Brain microvascular endothelial cell (primary cell): ENCODE data around the gene CCN2.

Experiments used
- DNase-seq: peaks from one replicate; pipeline ENCODE4 v3.0.0-alpha.2; 2020
- H3K27ac ChIP-seq: fragments of 250-450 bp; sonication (Bioruptor Pico); 2 replicates; pipeline ENCODE4 v1.5.1; 2020; ENCODE audit warnings: mild to moderate bottlenecking, moderate library complexity
- H3K27me3 ChIP-seq: fragments of 250-450 bp; sonication (Bioruptor Pico); replicated peaks from 2 replicates; pipeline ENCODE4 v1.5.1; 2020; ENCODE audit warnings: mild to moderate bottlenecking
- H3K36me3 ChIP-seq: fragments of 250-450 bp; sonication (Bioruptor Pico); replicated peaks from 2 replicates; pipeline ENCODE4 v1.5.1; 2020; ENCODE audit warnings: mild to moderate bottlenecking
- H3K4me3 ChIP-seq: 2 replicates; pipeline ENCODE4 v1.5.1; 2011; ENCODE audit warnings: low read depth, mild to moderate bottlenecking, control low read depth, low read length, moderate library complexity
- in situ Hi-C: cut with HindIII; loops from 2 replicates; pipeline ENCODE4 v1.10.0; 2017; ENCODE audit warnings: low sequenced_read_pairs, low pct_ligation_motif_present
- TF ChIP-seq, protein P1 (sequence below): IDR thresholded peaks from 2 replicates; pipeline ENCODE4 v1.5.1; 2011; ENCODE audit warnings: low read depth, mild to moderate bottlenecking, moderate library complexity, low read length, control low read depth, inconsistent platforms; ENCODE audit errors: missing control alignments

Gene CCN2

DNA sequence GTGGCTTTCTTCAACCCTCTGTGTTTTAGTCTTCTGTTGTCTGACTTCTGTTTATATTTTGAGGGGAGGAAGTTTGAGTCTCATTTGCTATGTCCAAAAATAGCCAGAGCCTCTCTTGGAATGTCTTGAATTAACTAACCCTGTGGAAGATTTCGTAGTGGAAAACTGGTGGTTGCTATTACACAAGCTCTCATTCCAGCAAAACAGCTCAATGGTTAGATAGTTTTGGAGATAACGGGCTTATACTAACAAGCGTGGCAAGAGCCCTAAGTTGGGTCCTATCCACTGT lies 1.6 kb downstream of the CCN2 start:
- Histone ChIP-seq H3K27ac (peak overlapping the region; percentile 95), H3K36me3 (peaks cover 18% of the 10 kb centered on the region), H3K4me3 (peak overlapping the region; percentile 92), H3K27me3 (no peaks in the 10 kb centered on the region)
- in situ Hi-C loops = no loop called here
- no peak for DNase-seq
- TF ChIP-seq, protein P1, sequence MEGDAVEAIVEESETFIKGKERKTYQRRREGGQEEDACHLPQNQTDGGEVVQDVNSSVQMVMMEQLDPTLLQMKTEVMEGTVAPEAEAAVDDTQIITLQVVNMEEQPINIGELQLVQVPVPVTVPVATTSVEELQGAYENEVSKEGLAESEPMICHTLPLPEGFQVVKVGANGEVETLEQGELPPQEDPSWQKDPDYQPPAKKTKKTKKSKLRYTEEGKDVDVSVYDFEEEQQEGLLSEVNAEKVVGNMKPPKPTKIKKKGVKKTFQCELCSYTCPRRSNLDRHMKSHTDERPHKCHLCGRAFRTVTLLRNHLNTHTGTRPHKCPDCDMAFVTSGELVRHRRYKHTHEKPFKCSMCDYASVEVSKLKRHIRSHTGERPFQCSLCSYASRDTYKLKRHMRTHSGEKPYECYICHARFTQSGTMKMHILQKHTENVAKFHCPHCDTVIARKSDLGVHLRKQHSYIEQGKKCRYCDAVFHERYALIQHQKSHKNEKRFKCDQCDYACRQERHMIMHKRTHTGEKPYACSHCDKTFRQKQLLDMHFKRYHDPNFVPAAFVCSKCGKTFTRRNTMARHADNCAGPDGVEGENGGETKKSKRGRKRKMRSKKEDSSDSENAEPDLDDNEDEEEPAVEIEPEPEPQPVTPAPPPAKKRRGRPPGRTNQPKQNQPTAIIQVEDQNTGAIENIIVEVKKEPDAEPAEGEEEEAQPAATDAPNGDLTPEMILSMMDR = no peak

DNA sequence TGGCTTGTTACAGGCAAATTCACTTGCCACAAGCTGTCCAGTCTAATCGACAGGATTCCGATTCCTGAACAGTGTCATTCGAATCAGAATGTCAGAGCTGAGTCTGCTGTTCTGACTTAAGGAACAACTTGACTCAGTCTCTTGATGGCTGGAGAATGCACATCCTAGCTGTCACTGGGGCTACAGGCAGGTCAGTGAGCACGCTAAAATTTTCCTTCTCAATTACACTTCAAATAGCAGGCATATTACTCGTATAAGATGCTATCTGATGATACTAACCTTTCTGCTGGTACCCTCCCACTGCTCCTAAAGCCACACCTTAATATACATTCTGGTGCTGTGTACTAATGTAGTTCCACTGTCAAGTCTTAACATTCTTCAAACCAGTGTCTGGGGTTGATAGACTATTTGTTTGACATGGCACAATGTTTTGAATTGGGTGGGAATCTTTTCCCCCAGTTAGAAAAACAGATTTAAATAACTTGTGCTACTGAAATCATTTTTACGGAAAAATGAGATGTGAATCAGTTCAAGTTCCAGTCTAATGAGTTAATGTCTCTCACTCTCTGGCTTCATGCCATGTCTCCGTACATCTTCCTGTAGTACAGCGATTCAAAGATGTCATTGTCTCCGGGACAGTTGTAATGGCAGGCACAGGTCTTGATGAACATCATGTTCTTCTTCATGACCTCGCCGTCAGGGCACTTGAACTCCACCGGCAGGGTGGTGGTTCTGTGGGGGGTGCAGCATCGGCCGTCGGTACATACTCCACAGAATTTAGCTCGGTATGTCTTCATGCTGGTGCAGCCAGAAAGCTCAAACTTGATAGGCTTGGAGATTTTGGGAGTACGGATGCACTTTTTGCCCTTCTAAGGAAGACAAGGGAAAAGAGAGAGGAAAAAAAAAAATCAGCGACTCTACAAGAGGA lies 2.2 kb downstream of the CCN2 start:
- H3K36me3 ChIP-seq = peaks cover 18% of the 10 kb centered on the region
- DNase-seq = peak; percentile 98
- TF ChIP-seq, protein P1 = no peak
- peak overlapping the region; percentile 92 for H3K4me3 ChIP-seq
- H3K27me3 ChIP-seq = no peaks in the 10 kb centered on the region
- H3K27ac ChIP-seq = peak overlapping the region; percentile 95
- in situ Hi-C loops = no loop called here

GRCh38 chr6:131947986-131948661 lies 3.0 kb downstream of the CCN2 start:
- TF ChIP-seq, protein P1 = no peak
- peak overlapping the region; percentile 92 for H3K4me3 ChIP-seq
- in situ Hi-C loops = no loop called here
- H3K27me3 ChIP-seq = no peaks in the 10 kb centered on the region
- H3K36me3 ChIP-seq = peaks cover 18% of the 10 kb centered on the region
- DNase-seq = peak; percentile 72
- peak overlapping the region; percentile 95 for H3K27ac ChIP-seq

DNA sequence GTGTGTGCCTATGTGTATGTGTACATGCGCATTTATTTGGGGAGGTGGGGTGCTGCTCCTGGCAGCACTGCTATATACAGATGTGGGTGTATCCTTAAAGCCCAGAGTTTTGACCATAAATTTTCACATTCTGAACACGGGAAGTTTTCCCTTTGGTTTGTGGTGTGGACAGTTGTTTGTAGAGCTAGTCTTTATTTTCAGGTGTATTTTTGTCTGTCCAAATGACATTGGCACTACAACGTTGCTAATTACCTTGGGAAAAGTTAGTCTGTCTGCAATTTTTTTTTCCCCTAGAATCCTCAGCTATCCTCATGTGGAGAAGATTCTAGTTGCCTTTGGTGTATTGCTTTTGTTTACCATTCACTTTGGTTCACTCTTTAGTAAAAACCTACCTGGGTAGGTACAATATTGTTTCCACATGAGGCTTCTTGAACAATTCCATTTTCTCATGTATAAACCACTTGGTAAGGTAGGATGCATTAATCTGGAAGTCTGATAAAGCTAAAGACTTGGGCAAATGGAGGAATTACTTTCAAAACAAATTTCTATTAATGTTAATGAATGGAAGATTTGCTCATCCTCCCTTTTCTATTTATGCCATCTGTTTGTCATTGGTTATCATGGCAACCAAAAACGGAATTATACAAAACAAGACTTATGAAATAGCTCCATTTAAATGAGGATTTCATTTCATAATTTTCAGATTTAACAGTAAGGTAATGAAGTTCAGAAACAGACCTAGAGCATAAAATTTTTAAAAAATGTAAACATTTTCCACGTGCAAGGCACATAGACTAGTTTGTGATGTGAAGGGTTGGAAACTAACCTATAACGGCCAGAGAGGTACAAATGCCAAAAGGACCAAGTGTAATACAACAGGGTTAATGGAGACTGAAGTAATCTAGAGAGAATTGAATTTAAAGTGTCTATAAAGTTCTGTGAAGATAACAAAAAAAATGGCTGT lies 3.9 kb downstream of the CCN2 start:
- H3K4me3 ChIP-seq = peak overlapping the region; percentile 92
- TF ChIP-seq, protein P1 = no peak
- peak; percentile 77 for DNase-seq
- peaks cover 18% of the 10 kb centered on the region for H3K36me3 ChIP-seq
- H3K27ac ChIP-seq = peak overlapping the region; percentile 47
- H3K27me3 ChIP-seq = no peaks in the 10 kb centered on the region
- in situ Hi-C loops = no loop called here

- Histone ChIP-seq H3K36me3 (peaks cover 18% of the 10 kb centered on the region), H3K4me3 (peak overlapping the region; percentile 92), H3K27ac (peak overlapping the region; percentile 47), H3K27me3 (no peaks in the 10 kb centered on the region)
- TF ChIP-seq, protein P1 = no peak
- in situ Hi-C loops = no loop called here
- DNase-seq = peak; percentile 71
These were observed 4.7 kb downstream of the CCN2 start for GRCh38 chr6:131946404-131946991.
